Transverse colon (tissue), 4 donors: Measurements from ENCODE around the gene PHF3.

Experiments
- EP300 ChIP-seq: sonication (generic); formaldehyde crosslinking; IDR thresholded peaks from one replicate; pipeline ENCODE4 v1.6.1; 2017; ENCODE audit warnings: antibody characterized with exemption, low read depth
- POLR2A ChIP-seq: fragments of 450-650 bp; IDR thresholded peaks from one replicate; pipeline ENCODE4 v1.6.1; 2016; ENCODE audit warnings: antibody characterized with exemption, mild to moderate bottlenecking, moderate library complexity
- POLR2AphosphoS5 ChIP-seq, 3 donors: sonication (generic); formaldehyde crosslinking; IDR thresholded peaks; one replicate each; pipeline ENCODE4 v1.6.1; 2016; ENCODE audit warnings: antibody characterized with exemption in 3 of 3
- TF ChIP-seq, protein P1 (sequence below), 5 experiments: fragments of 200-600 bp in 3 of 5; fragments of 450-650 bp in 2 of 5; sonication (generic) in 3 of 5; IDR thresholded peaks; 1 replicate in 2 of 5; 2 replicates in 3 of 5; pipeline ENCODE4 v1.5.1; 2016 to 2017; ENCODE audit warnings: antibody characterized with exemption in 5 of 5, inconsistent platforms in 3 of 5, mild to moderate bottlenecking in 2 of 5, moderate library complexity in 1 of 5

DNA sequence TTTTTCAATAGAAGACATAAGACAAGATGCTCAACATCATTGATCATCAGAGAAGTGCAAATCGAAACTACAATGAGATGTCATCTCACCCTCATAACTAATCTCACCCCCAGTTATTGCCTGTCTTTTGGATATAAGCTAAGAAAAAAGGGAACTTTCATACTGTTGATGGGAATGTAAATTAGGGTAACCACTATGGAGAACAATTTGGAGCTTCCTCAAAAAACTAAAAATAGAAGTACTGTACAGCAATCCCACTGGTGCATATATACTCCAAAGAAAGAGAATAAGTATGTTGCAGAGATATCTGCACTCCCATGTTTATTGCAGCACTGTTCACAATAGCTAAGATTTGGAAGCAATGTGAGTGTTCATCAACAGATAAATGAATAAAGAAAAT is 26.4 kb upstream of the PHF3 start:
- TF ChIP-seq, protein P1, sequence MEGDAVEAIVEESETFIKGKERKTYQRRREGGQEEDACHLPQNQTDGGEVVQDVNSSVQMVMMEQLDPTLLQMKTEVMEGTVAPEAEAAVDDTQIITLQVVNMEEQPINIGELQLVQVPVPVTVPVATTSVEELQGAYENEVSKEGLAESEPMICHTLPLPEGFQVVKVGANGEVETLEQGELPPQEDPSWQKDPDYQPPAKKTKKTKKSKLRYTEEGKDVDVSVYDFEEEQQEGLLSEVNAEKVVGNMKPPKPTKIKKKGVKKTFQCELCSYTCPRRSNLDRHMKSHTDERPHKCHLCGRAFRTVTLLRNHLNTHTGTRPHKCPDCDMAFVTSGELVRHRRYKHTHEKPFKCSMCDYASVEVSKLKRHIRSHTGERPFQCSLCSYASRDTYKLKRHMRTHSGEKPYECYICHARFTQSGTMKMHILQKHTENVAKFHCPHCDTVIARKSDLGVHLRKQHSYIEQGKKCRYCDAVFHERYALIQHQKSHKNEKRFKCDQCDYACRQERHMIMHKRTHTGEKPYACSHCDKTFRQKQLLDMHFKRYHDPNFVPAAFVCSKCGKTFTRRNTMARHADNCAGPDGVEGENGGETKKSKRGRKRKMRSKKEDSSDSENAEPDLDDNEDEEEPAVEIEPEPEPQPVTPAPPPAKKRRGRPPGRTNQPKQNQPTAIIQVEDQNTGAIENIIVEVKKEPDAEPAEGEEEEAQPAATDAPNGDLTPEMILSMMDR (IDR thresholded peaks at IDR 0.05) = no peak
- no peak for TF ChIP-seq POLR2A
- no peak for TF ChIP-seq POLR2AphosphoS5 (IDR thresholded peaks at IDR 0.05)
- no peak for TF ChIP-seq EP300
